Neuronal stem cell (in vitro differentiated cells): ENCODE results near the gene OOEP.

ENCODE experiments used
- DNase-seq: peaks from one replicate; pipeline ENCODE4 v3.0.0-alpha.2; 2013; ENCODE audit warnings: low spot score
- H2AFZ ChIP-seq: one replicate; pipeline ENCODE4 v1.6.1; 2013; ENCODE audit warnings: mild to moderate bottlenecking, low read length, inconsistent platforms
- H2AK5ac ChIP-seq: 2 replicates; pipeline ENCODE4 v1.6.1; 2013; ENCODE audit warnings: low read depth, mild to moderate bottlenecking, inconsistent platforms, low read length, moderate library complexity, mixed read lengths
- H2BK120ac ChIP-seq: 2 replicates; pipeline ENCODE4 v1.6.1; 2013; ENCODE audit warnings: low read depth, mild to moderate bottlenecking, inconsistent platforms, low read length, moderate library complexity, mixed read lengths
- H2BK12ac ChIP-seq: one replicate; pipeline ENCODE4 v1.6.1; 2013; ENCODE audit warnings: low read length, inconsistent platforms
- H2BK15ac ChIP-seq: 2 replicates; pipeline ENCODE4 v1.6.1; 2013; ENCODE audit warnings: mild to moderate bottlenecking, low read length, inconsistent platforms, mixed read lengths
- H2BK5ac ChIP-seq: one replicate; pipeline ENCODE4 v1.6.1; 2013; ENCODE audit warnings: inconsistent platforms, mild to moderate bottlenecking, low read length, moderate library complexity
- H3K14ac ChIP-seq: one replicate; pipeline ENCODE4 v1.6.1; 2013; ENCODE audit warnings: low read length, inconsistent platforms
- H3K18ac ChIP-seq: 2 replicates; pipeline ENCODE4 v1.6.1; 2013; ENCODE audit warnings: low read length, inconsistent platforms
- H3K23ac ChIP-seq: 2 replicates; pipeline ENCODE4 v1.6.1; 2013; ENCODE audit warnings: low read depth, mild to moderate bottlenecking, mixed read lengths, low read length, inconsistent platforms; ENCODE audit not compliant: poor library complexity
- H3K27ac ChIP-seq: replicated peaks from 3 replicates; pipeline ENCODE4 v1.5.1; 2013; ENCODE audit warnings: low read length, inconsistent platforms
- H3K27me3 ChIP-seq, 3 experiments: 2 replicates each; pipeline ENCODE4 v1.6.1; 2013; ENCODE audit warnings: low read length in 3 of 3, mild to moderate bottlenecking in 2 of 3, inconsistent platforms in 1 of 3, low read depth in 1 of 3, mixed read lengths in 1 of 3, moderate library complexity in 1 of 3; ENCODE audit not compliant: control insufficient read depth in 3 of 3, insufficient read depth in 3 of 3
- H3K36me3 ChIP-seq, 2 donors: replicated peaks in 1 of 2; 2 replicates each; pipeline ENCODE4 v1.6.1; 2013; ENCODE audit warnings: low read length in 2 of 2; ENCODE audit not compliant: control insufficient read depth in 2 of 2, insufficient read depth in 2 of 2
- H3K4ac ChIP-seq: 2 replicates; pipeline ENCODE4 v1.6.1; 2013; ENCODE audit warnings: inconsistent platforms, mild to moderate bottlenecking, low read length, moderate library complexity
- H3K4me1 ChIP-seq, 2 donors: 1 replicate in 1 of 2; 2 replicates in 1 of 2; pipeline ENCODE4 v1.6.1; 2013; ENCODE audit warnings: low read length in 2 of 2, low read depth in 1 of 2; ENCODE audit not compliant: control insufficient read depth in 2 of 2, insufficient read depth in 1 of 2
- H3K4me2 ChIP-seq: one replicate; pipeline ENCODE4 v1.6.1; 2013; ENCODE audit warnings: mild to moderate bottlenecking, low read length, inconsistent platforms; ENCODE audit not compliant: insufficient read depth, poor library complexity, severe bottlenecking
- H3K4me3 ChIP-seq, 2 donors: 2 replicates each; pipeline ENCODE4 v1.5.1; 2013; ENCODE audit warnings: low read length in 2 of 2, mild to moderate bottlenecking in 2 of 2, inconsistent platforms in 1 of 2, moderate library complexity in 1 of 2
- H3K79me1 ChIP-seq: one replicate; pipeline ENCODE4 v1.6.1; 2013; ENCODE audit warnings: low read depth, mild to moderate bottlenecking, inconsistent platforms, low read length, moderate library complexity
- H3K9ac ChIP-seq: one replicate; pipeline ENCODE4 v1.6.1; 2013; ENCODE audit warnings: mild to moderate bottlenecking, low read depth, low read length, inconsistent platforms; ENCODE audit not compliant: poor library complexity
- H3K9me3 ChIP-seq, 2 donors: replicated peaks in 1 of 2; 2 replicates each; pipeline versions ENCODE3 to v1.6.1; 2013; ENCODE audit warnings: low read length in 2 of 2, mild to moderate bottlenecking in 2 of 2, inconsistent platforms in 1 of 2, low read depth in 1 of 2, mixed read lengths in 1 of 2, moderate library complexity in 1 of 2; ENCODE audit not compliant: control insufficient read depth in 2 of 2, insufficient read depth in 1 of 2
- H4K8ac ChIP-seq: one replicate; pipeline ENCODE4 v1.6.1; 2013; ENCODE audit warnings: low read depth, mild to moderate bottlenecking, inconsistent platforms, low read length, moderate library complexity
- H4K91ac ChIP-seq: one replicate; pipeline ENCODE4 v1.6.1; 2013; ENCODE audit warnings: low read length, low read depth, mild to moderate bottlenecking, inconsistent platforms; ENCODE audit not compliant: poor library complexity
- WGBS, 2 donors: extraction: QIAGEN DNeasy Blood & Tissue Kit; methylation state at CpG; one replicate each; pipeline ENCODE4 v1.1.7; 2013; ENCODE audit warnings: missing lambda C conversion rate in 2 of 2, mixed read lengths in 1 of 2; ENCODE audit not compliant: insufficient read length in 2 of 2, insufficient replicate concordance in 1 of 2; ENCODE audit errors: extremely low coverage in 2 of 2; 5-methylcytosine and 5-hydroxymethylcytosine counted together

OOEP gene

GRCh38 chr6:73375216-73375615 lies 5.5 kb upstream of the OOEP start:
- no peak overlapping the region for H2AK5ac ChIP-seq
- H4K8ac ChIP-seq = no peak overlapping the region
- no peak overlapping the region for H2BK120ac ChIP-seq
- no peak overlapping the region for H2BK15ac ChIP-seq
- no peaks in the 10 kb centered on the region for H3K36me3 ChIP-seq
- H3K9me3 ChIP-seq = peaks cover 0 to 2% of the 10 kb centered on the region in 2 donors
- H3K18ac ChIP-seq = no peak overlapping the region
- no peak overlapping the region for H3K4ac ChIP-seq
- no peaks in the 10 kb centered on the region for H3K79me1 ChIP-seq
- DNase-seq = no peak
- no peak overlapping the region for H2AFZ ChIP-seq
- no peak overlapping the region for H3K23ac ChIP-seq
- no peak overlapping the region for H4K91ac ChIP-seq
- no peaks in the 10 kb centered on the region for H3K27me3 ChIP-seq
- no peak overlapping the region for H2BK12ac ChIP-seq
- no CpG with 5 or more reads among the region's 1 CpG for WGBS, 2 donors
- no peak overlapping the region for H3K4me2 ChIP-seq
- H2BK5ac ChIP-seq = no peak overlapping the region
- H3K4me1 ChIP-seq = no peaks in the 10 kb centered on the region
- no peak overlapping the region for H3K9ac ChIP-seq
- no peak overlapping the region for H3K27ac ChIP-seq
- H3K4me3 ChIP-seq = no peak overlapping the region
- H3K14ac ChIP-seq = no peak overlapping the region

DNA sequence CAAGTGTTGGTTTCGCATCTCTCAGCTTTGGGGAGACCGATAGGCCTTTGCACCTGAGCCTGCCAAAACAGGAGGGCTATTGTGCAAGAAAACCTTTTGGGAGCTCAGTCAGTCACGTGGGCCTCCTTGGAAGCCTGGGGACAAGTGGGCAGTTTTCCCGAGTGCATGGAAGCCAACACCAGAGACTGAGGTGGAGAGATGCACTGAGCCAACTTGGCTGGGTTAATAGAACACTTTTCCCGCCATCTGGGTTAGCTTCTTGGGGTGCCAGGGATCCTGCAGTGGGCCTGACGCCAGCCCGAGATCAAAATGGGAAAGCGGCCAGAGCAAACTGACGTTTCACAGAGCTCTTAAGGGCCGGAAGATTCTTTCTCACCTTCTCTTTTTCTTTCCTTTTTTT lies 2.8 kb upstream of the OOEP start:
- no peaks in the 10 kb centered on the region for H3K27me3 ChIP-seq
- H3K4me2 ChIP-seq = no peak overlapping the region
- no peak overlapping the region for H3K9ac ChIP-seq
- no peak overlapping the region for H4K91ac ChIP-seq
- no peak overlapping the region for H3K4me3 ChIP-seq
- H2AK5ac ChIP-seq = no peak overlapping the region
- H3K14ac ChIP-seq = no peak overlapping the region
- H4K8ac ChIP-seq = no peak overlapping the region
- no peak overlapping the region for H2BK5ac ChIP-seq
- H3K27ac ChIP-seq = no peak overlapping the region
- no peaks in the 10 kb centered on the region for H3K4me1 ChIP-seq
- no peak for DNase-seq
- no CpG with 5 or more reads among the region's 10 CpGs for WGBS, 2 donors
- H3K4ac ChIP-seq = no peak overlapping the region
- H3K36me3 ChIP-seq = no peaks in the 10 kb centered on the region
- H2BK15ac ChIP-seq = no peak overlapping the region
- H2BK120ac ChIP-seq = no peak overlapping the region
- no peak overlapping the region for H2AFZ ChIP-seq
- no peak overlapping the region for H3K18ac ChIP-seq
- peaks cover 2% of the 10 kb centered on the region for H3K79me1 ChIP-seq
- no peak overlapping the region for H3K23ac ChIP-seq
- peaks cover 0 to 2% of the 10 kb centered on the region in 2 donors for H3K9me3 ChIP-seq
- no peak overlapping the region for H2BK12ac ChIP-seq

- Histone ChIP-seq H2BK15ac (no peak overlapping the region), H3K4me1 (no peaks in the 10 kb centered on the region), H3K4me3 (no peak overlapping the region), H3K4ac (no peak overlapping the region), H2AK5ac (no peak overlapping the region), H3K27ac (no peak overlapping the region), H3K27me3 (no peaks in the 10 kb centered on the region), H4K91ac (no peak overlapping the region), H4K8ac (no peak overlapping the region), H3K36me3 (no peaks in the 10 kb centered on the region), H2BK5ac (no peak overlapping the region), H3K14ac (no peak overlapping the region), H3K9ac (no peak overlapping the region), H2BK12ac (no peak overlapping the region), H3K4me2 (no peak overlapping the region), H3K23ac (no peak overlapping the region), H2AFZ (no peak overlapping the region), H3K79me1 (peaks cover 2% of the 10 kb centered on the region), H3K18ac (no peak overlapping the region), H3K9me3 (peaks cover 0 to 2% of the 10 kb centered on the region in 2 donors), H2BK120ac (no peak overlapping the region)
- no peak for DNase-seq
- WGBS, 2 donors = no CpG with 5 or more reads among the region's 4 CpGs
Observed at GRCh38 chr6:73371984-73372383, 2.3 kb upstream of the OOEP start.

GRCh38 chr6:73369157-73369556 lies 540 bp downstream of the OOEP start:
- DNase-seq = no peak
- peaks cover 0 to 2% of the 10 kb centered on the region in 2 donors for H3K9me3 ChIP-seq
- H3K79me1 ChIP-seq = peaks cover 2% of the 10 kb centered on the region
- no peak overlapping the region for H3K18ac ChIP-seq
- H2AK5ac ChIP-seq = peak overlapping the region; percentile 63
- H3K4me1 ChIP-seq = no peaks in the 10 kb centered on the region
- peak overlapping the region; percentile 43 for H3K23ac ChIP-seq
- H3K14ac ChIP-seq = no peak overlapping the region
- no peak overlapping the region for H4K91ac ChIP-seq
- WGBS, 2 donors = no CpG with 5 or more reads among the region's 14 CpGs
- H4K8ac ChIP-seq = no peak overlapping the region
- no peak overlapping the region for H2BK12ac ChIP-seq
- H3K36me3 ChIP-seq = no peaks in the 10 kb centered on the region
- no peaks in the 10 kb centered on the region for H3K27me3 ChIP-seq
- no peak overlapping the region for H2BK15ac ChIP-seq
- no peak overlapping the region for H3K4me2 ChIP-seq
- no peak overlapping the region for H2BK5ac ChIP-seq
- no peak overlapping the region for H3K4me3 ChIP-seq
- H3K9ac ChIP-seq = no peak overlapping the region
- H2AFZ ChIP-seq = no peak overlapping the region
- H2BK120ac ChIP-seq = no peak overlapping the region
- H3K4ac ChIP-seq = no peak overlapping the region
- H3K27ac ChIP-seq = no peak overlapping the region
